ENCODE measurements around the gene CAPZB. TPM values are rescaled to one million over a fixed set of nuclear protein-coding genes. Genes with fewer than 3 reads are reported as not detected.

Gene CAPZB
- total and polyA plus RNA-seq, 2 of the 4 experiments (the other 2 are of a cell fraction) = 216 to 304 TPM

GRCh38 chr1:19347533-19348172 is 137.7 kb downstream of the CAPZB start:
- Histone ChIP-seq H2AK9ac (replicated peaks; ENCODE audit: low read depth, low read length, poor library complexity) (no peak overlapping the region), H3K14ac (replicated peaks; ENCODE audit: low read depth, low read length) (no peak overlapping the region), H4K91ac (ENCODE audit: insufficient read depth, low read depth, low read length) (no peak overlapping the region), H3K79me1 (ENCODE audit: low read depth in 1 of 2, low read length in 2 of 2) (peaks cover 14 to 51% of the 10 kb centered on the region in 2 experiments), H2AK5ac (ENCODE audit: low read depth, low read length) (no peak overlapping the region), H2BK15ac (ENCODE audit: low read depth, low read length) (no peak overlapping the region), H3K4me2 (ENCODE audit: low read depth, low read length) (no peak overlapping the region), H2BK20ac (ENCODE audit: low read depth, low read length) (no peak overlapping the region), H4K8ac (ENCODE audit: low read depth in 2 of 2, low read length in 2 of 2) (no peak overlapping the region), H3K27ac (ENCODE audit: insufficient read depth, low read length) (no peak overlapping the region), H4K20me1 (ENCODE audit: insufficient read depth, low read length) (peaks cover 39% of the 10 kb centered on the region), H3K27me3 (ENCODE audit: control insufficient read depth, insufficient read depth, low read length) (no peaks in the 10 kb centered on the region), H3K9me1 (ENCODE audit: insufficient read depth, low read length) (no peaks in the 10 kb centered on the region), H3K9me3 (ENCODE audit: control insufficient read depth, insufficient read depth, low read length) (no peaks in the 10 kb centered on the region), H3K18ac (ENCODE audit: low read depth, low read length) (no peak overlapping the region), H2BK5ac (ENCODE audit: low read depth, low read length, poor library complexity, severe bottlenecking) (no peak overlapping the region), H3K9ac (ENCODE audit: low read depth, low read length) (no peak overlapping the region), H2AFZ (replicated peaks; ENCODE audit: low read length, poor library complexity) (no peak overlapping the region), H3K23ac (ENCODE audit: low read depth, low read length) (no peak overlapping the region), H3K4me3 (ENCODE audit: insufficient read depth, low read depth, low read length) (no peak overlapping the region), H2BK120ac (ENCODE audit: low read depth, low read length) (no peak overlapping the region), H4K5ac (ENCODE audit: low read depth, low read length) (no peak overlapping the region), H3K4ac (ENCODE audit: low read depth, low read length) (no peak overlapping the region), H3K36me3 (ENCODE audit: control insufficient read depth, insufficient read depth, low read length) (peaks cover 78% of the 10 kb centered on the region), H3K4me1 (ENCODE audit: control insufficient read depth, insufficient read depth, low read length) (peaks cover 2% of the 10 kb centered on the region; the same call in 1 of the 2 replicates), H3K56ac (ENCODE audit: extremely low read depth, insufficient read depth, low read length) (no peak overlapping the region)
- intact Hi-C loops (cut with micrococcal nuclease) (loop anchor here (5.0 kb wide), 1 partner anchor 120 kb away; no protein-coding TSS in a partner anchor), in situ Hi-C loops (cut with MboI; ENCODE audit: low sequenced_read_pairs) (no loop called here), dilution Hi-C loops (cut with HindIII; ENCODE audit: low sequenced_read_pairs, unreplicated experiment) (no loop called here)
- 97% methylated on average over 5 of the region's 14 CpGs; no CpG with 5 or more reads in 1 of the 2 experiments for WGBS, 2 experiments (ENCODE audit: extremely low coverage in 2 of 2, insufficient read length in 1 of 2)
- ATAC-seq (ENCODE audit: low read depth) (no peak), DNase-seq (no peak)
- no TSS peak for BruUV-seq (replicated peaks)
- ChIA-PET CTCF (interaction anchor here (0.6 to 0.7 kb wide), 2 partner anchors 10 to 306 kb away, joined by 4 to 6 read pairs; no protein-coding TSS in a partner anchor), POLR2A (ENCODE audit: unreplicated experiment) (interaction anchor here (0.6 kb wide), 1 partner anchor 38 kb away, joined by 3 read pairs; no protein-coding TSS in a partner anchor)
- TF ChIP-seq MXI1 (IDR thresholded peaks at IDR 0.05; ENCODE audit: borderline replicate concordance, low read depth, low read length) (no peak), FOS (IDR thresholded peaks at IDR 0.05; ENCODE audit: low read depth, low read length) (no peak), RAD21 (IDR thresholded peaks at IDR 0.05; ENCODE audit: low read length) (no peak), POLR2A (IDR thresholded peaks at IDR 0.05; ENCODE audit: low read depth, low read length) (no peak), CHD1 (IDR thresholded peaks at IDR 0.05; ENCODE audit: low read depth, low read length) (no peak), BHLHE40 (IDR thresholded peaks at IDR 0.05; ENCODE audit: low read depth, low read length) (no peak), USF2 (IDR thresholded peaks at IDR 0.05; ENCODE audit: low read depth, low read length) (no peak), NFE2L2 (IDR thresholded peaks at IDR 0.05; ENCODE audit: low read depth, low read length) (no peak), MAFK (IDR thresholded peaks at IDR 0.05; ENCODE audit: low read depth, low read length) (no peak), SMC3 (IDR thresholded peaks at IDR 0.05; ENCODE audit: low read depth, low read length) (no peak), CEBPB (IDR thresholded peaks at IDR 0.05; ENCODE audit: low read depth, low read length) (no peak), RCOR1 (IDR thresholded peaks at IDR 0.05; ENCODE audit: insufficient replicate concordance, low read length) (no peak), RFX5 (IDR thresholded peaks at IDR 0.05; ENCODE audit: low read depth, low read length) (no peak)
- TF ChIP-seq, protein P1, sequence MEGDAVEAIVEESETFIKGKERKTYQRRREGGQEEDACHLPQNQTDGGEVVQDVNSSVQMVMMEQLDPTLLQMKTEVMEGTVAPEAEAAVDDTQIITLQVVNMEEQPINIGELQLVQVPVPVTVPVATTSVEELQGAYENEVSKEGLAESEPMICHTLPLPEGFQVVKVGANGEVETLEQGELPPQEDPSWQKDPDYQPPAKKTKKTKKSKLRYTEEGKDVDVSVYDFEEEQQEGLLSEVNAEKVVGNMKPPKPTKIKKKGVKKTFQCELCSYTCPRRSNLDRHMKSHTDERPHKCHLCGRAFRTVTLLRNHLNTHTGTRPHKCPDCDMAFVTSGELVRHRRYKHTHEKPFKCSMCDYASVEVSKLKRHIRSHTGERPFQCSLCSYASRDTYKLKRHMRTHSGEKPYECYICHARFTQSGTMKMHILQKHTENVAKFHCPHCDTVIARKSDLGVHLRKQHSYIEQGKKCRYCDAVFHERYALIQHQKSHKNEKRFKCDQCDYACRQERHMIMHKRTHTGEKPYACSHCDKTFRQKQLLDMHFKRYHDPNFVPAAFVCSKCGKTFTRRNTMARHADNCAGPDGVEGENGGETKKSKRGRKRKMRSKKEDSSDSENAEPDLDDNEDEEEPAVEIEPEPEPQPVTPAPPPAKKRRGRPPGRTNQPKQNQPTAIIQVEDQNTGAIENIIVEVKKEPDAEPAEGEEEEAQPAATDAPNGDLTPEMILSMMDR (conservative IDR thresholded peaks at IDR 0.05; ENCODE audit: low read depth, low read length) = no peak
- TF ChIP-seq, protein P2, sequence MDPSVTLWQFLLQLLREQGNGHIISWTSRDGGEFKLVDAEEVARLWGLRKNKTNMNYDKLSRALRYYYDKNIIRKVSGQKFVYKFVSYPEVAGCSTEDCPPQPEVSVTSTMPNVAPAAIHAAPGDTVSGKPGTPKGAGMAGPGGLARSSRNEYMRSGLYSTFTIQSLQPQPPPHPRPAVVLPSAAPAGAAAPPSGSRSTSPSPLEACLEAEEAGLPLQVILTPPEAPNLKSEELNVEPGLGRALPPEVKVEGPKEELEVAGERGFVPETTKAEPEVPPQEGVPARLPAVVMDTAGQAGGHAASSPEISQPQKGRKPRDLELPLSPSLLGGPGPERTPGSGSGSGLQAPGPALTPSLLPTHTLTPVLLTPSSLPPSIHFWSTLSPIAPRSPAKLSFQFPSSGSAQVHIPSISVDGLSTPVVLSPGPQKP (IDR thresholded peaks at IDR 0.05; ENCODE audit: borderline replicate concordance, low read depth, low read length) = no peak
